Prostate gland (tissue), 2 donors: ENCODE results near the gene SYNGR1.

Experiments
- CTCF ChIP-seq, 4 experiments: fragments of 200-600 bp in 2 of 4; fragments of 450-650 bp in 2 of 4; sonication (generic) in 2 of 4; IDR thresholded peaks; 1 replicate in 3 of 4; 2 replicates in 1 of 4; pipeline ENCODE4 v1.5.1; 2016 to 2019; ENCODE audit warnings: antibody characterized with exemption in 4 of 4, mild to moderate bottlenecking in 2 of 4, moderate library complexity in 2 of 4
- POLR2A ChIP-seq: fragments of 450-650 bp; IDR thresholded peaks from one replicate; pipeline ENCODE4 v1.6.1; 2016; ENCODE audit warnings: antibody characterized with exemption, mild to moderate bottlenecking
- POLR2AphosphoS5 ChIP-seq: sonication (generic); formaldehyde crosslinking; IDR thresholded peaks from one replicate; pipeline ENCODE4 v1.6.1; 2017; ENCODE audit warnings: antibody characterized with exemption

GRCh38 chr22:39345231-39345630 lies 4.6 kb upstream of the SYNGR1 start:
- TF ChIP-seq CTCF (IDR thresholded peaks at IDR 0.05): no peak
- no peak for TF ChIP-seq POLR2A
- TF ChIP-seq POLR2AphosphoS5: no peak
